Dermis microvascular lymphatic vessel endothelial cell (primary cell): ENCODE data around the gene TEKT2. TPM values are rescaled to one million over a fixed set of nuclear protein-coding genes. Genes with fewer than 3 reads are reported as not detected.

Experiments used
- DNase-seq, 2 donors: peaks; one replicate each; pipeline versions ENCODE4 v3.0.0 to v3.0.0-alpha.2; 2010; ENCODE audit warnings: low read depth in 2 of 2
- total RNA-seq: library from RNA; depleted of rRNA; stranded (reverse); fragments of >200 nt; gene quantifications from 2 replicates; pipeline ENCODE4 v1.2.1, GENCODE V29; 2014

Gene TEKT2
- total RNA-seq, 1 donor from 2014 or later = 0.26 TPM

DNA sequence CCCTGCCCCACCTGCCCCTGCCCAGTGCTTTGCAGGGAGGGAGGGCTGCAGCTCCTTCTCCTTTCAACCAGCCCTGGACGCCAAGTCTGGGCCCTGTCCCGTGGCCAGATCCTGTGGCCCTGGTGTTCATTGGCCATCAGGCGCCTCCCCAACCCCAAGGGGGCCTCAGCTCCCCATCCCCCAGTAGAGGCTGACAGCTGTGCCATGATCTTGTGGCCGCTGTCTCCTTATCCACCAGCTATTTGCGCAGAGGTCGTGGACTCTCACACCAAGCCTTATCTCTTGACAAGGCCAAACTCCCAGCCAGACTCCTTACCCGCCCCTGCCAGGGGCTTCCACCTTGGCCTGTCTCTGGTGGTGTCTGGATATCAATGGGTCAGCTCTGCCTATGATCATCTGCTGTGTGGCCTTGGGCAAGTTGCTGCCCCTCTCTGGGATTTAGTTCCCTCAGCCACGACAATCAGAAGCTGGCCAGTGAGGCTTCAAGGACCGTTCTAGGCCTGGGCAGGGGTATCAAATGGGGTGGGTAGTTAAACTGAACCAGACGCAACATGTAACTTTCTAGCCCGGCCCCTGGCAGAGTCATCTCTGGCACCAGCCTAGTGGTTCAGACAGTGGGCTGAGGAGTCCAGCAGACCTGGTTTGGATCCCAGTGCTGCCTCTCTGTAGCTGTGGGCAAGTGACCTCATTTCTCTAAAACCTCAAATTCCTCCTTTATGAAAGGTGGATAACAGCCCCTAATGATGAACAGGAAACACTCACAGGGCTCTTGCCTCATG is 44.4 kb downstream of the TEKT2 start:
- DNase-seq = no peak

DNA sequence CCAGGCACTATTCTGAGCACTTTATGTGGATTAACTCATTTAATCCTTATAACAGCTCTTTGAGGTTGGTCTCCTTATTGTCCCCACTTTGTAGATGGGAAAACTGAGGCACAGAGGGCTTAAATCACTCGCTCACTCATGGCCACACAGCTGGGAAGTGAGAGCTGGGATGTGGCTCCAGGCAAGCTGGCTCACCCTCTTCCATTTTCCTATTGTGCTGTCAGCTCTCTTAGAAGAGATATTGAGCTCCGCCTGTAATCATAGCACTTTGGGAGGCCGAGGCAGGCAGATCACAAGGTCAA is 45.0 kb downstream of the TEKT2 start:
- DNase-seq = no peak

DNA sequence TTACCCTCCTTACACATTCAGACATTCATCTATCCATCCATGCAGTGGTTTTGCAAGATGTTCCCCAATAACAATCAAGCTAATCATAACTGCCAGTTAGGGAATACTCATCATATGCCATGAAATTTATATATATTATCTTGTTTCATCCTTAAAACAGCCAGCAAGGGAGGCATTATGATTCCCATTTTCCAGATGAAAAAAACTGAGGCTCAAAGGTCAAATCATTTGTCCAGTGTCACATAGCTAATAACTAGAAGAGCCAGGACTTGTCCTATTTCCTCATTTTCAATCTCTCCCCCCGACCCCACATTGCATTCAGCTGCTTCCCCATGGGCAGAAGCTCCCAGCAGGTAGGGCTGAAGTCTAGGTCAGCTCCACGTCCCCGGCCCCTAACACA is 48.1 kb downstream of the TEKT2 start:
- no peak for DNase-seq

GRCh38 chr1:36133484-36133883 is 49.6 kb downstream of the TEKT2 start:
- DNase-seq = peak; percentile 47 to 79

DNA sequence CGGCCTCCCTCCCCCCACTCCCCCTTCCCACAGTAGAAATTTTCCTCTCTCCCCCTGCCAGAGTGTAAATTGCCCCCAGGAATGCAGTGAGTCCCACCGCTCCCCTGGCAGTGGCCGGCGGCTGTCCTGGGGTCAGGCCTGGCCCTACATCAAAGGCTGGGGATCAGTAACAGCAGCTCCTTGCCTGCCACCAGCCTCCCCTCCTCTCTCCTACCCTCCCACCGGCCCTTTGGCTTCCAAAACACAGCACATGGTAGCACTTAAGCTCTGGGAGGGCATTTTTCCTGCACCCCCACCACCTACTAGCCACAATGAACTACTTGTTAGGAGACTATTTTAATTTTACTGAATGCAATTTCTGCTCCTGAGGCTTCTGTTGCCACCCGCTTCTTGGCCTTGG is 50.1 kb downstream of the TEKT2 start:
- DNase-seq = no peak

GRCh38 chr1:36134505-36135329 is 50.8 kb downstream of the TEKT2 start:
- DNase-seq = peak in 1 of 2 donors; percentile 63

DNA sequence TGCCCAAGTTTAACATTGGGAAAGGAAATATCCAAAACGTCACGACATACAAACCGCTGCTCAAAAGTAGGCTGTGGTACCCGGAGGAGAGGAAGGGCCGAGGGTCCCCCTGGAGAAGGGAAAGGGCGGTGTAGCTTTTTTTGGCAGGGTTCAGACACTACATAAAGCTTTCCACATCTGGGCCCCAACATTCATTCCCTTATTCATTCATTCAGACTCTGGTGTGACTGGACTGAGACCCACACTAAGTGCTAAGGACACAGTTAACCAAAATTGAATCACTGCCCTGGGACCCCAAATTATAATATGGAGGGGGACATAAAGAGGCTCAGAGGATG is 51.4 kb downstream of the TEKT2 start:
- DNase-seq = no peak

DNA sequence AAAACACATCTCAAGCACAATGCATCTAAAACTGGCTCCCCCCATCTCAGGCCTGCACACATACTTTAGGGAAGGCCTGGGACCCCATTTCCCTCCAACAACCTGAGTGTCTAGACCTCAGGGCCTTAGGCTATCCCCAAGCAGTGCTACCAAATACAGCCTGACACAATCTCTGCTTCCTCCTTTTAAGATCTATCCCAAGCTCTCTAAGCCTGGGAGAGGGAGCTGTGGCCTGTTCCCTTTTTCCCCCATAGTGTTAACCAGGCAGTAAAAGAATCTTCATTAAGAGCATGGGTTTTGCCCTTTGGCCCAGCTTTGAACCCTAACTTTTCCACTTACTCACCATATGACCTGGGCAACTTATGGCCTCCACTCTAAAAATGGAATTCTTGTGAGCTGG is 51.9 kb downstream of the TEKT2 start:
- DNase-seq = no peak

DNA sequence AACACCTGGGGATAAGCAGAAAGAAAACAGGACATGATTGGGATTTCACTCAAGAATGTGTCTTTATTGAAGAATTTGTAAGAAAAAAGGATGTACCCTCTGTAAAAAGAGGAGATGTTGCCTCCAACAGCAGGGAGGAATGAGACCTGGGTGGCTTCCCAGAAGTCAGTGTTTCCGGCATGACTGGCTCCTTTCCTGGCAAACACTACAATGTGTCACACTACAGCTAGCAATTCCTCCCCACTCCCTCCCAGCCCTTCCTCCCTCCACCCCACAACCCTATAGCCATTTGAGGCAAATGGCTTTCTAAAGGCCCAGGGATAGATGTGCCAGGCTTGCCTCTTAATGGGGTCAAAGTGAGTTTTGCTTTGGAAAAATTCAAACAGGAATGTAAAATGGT is 52.6 kb downstream of the TEKT2 start:
- DNase-seq = peak; percentile 59 to 89

DNA sequence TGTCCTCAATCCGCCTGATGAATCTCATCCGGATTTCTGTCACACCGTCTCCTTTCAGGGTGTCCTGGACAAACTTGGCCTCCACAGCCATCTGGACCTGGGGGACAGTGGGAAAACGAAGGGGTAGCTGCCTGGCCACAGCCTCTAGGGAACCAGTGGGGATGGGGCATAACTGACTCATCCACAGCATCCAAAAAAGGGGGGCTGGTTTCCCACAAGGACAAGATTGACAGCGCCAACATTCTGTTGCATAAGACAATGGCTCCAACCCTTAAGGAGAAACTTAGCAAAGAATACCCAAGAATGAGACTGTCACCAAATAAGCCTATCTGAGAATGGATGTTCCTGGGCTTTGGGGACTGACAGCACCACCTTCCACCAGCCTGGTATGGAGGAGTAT is 53.3 kb downstream of the TEKT2 start:
- no peak for DNase-seq

DNA sequence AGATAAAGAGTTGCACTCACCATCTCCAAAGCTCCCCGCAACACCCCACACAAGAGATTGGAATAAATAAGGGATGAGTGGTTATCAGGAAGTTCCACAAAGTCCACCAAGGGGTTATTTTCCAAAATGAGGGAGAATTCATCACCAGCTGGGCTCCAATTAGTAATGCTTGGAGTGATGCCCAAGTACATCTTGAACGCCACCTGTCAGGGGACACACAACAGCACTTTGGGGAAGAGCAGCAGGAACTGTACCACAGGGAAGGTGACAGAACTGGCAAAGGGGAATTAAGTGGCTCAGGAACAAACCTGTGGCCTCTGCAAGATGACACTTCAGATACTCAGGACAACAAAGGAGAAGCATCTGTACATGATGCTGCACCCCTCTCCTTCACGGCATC is 53.9 kb downstream of the TEKT2 start:
- DNase-seq = no peak

Other genes starting within 250 kb of the TEKT2 start
- 9.2 and 12.5 TPM in 2 replicates for gene AGO1, start 200.9 kb upstream of the TEKT2 start, total RNA-seq
- gene AGO3, start 153.0 kb upstream of the TEKT2 start, total RNA-seq = 6.8 and 10.6 TPM in 2 replicates
- gene ADPRS, start 4.8 kb downstream of the TEKT2 start, total RNA-seq = 26.7 and 36.2 TPM in 2 replicates
- gene COL8A2, start 41.1 kb downstream of the TEKT2 start, total RNA-seq = 1.0 and 2.3 TPM in 2 replicates
- gene TRAPPC3, start 65.4 kb downstream of the TEKT2 start, total RNA-seq = 72.7 and 76.4 TPM in 2 replicates
- gene MAP7D1, start 72.1 kb downstream of the TEKT2 start, total RNA-seq = 41.0 and 51.6 TPM in 2 replicates
- 115 and 117 TPM in 2 replicates for gene THRAP3, start 140.3 kb downstream of the TEKT2 start, total RNA-seq
- 0.51 and 0.63 TPM in 2 replicates for gene SH3D21, start 222.3 kb downstream of the TEKT2 start, total RNA-seq
- gene EVA1B, start 239.6 kb downstream of the TEKT2 start, total RNA-seq = 71.5 and 102 TPM in 2 replicates